ENCODE data around the gene RHBDL1. TPM values are rescaled to one million over a fixed set of nuclear protein-coding genes. Genes with fewer than 3 reads are reported as not detected.
A peak's percentile ranks its signal among the peaks of the same experiment; 100 is the strongest.

RHBDL1 gene
- total and polyA plus RNA-seq, 2 experiments from 2014 or later = 8.4 to 10.1 TPM

DNA sequence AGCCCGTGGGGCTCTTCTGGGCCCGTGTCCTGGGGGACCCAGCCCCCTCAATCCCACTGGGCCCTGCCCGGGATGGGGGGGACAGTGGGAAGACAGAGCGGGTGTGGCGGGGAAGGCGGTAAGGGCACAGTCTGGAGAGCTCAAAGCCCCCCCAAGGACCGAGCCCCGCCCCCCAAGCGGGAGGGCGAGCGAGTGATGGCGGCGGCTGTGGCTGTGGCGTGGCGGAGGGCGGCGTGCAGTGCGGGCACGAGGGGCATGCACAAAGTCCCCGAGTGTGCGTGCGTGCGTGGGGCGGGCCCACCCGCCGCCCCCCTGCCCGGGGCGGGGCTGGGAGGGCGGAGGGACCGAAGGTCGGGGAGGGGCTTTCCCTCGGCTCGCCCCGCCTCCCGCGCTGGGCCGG lies 18.3 kb downstream of the RHBDL1 start:
- H3K4me1 ChIP-seq (ENCODE audit: insufficient read depth) = no peaks in the 10 kb centered on the region; the same call in 1 of the 2 replicates
- H3K27me3 ChIP-seq (ENCODE audit: insufficient read depth) = peaks cover 68% of the 10 kb centered on the region
- Mint-ChIP-seq H3K4me1 (peaks cover 3% of the 10 kb centered on the region; the same call in 2 of the 3 replicates), H3K27ac (no peak overlapping the region), H3K36me3 (ENCODE audit: low read depth) (no peaks in the 10 kb centered on the region), H3K9me3 (no peaks in the 10 kb centered on the region; the same call in 1 of the 3 replicates), H3K4me3 (peak overlapping the region; percentile 62; the same call in 2 of the 3 replicates), H3K27me3 (ENCODE audit: insufficient read depth, low read depth, poor library complexity) (peaks cover 51% of the 10 kb centered on the region)
- H3K79me2 ChIP-seq (replicated peaks; ENCODE audit: insufficient read depth) = no peaks in the 10 kb centered on the region; the same call in 1 of the 2 replicates
- no peak for DNase-seq (ENCODE audit: low spot score)
- ATAC-seq = peak; percentile 1; the same call in 2 of the 3 replicates
- TF ChIP-seq EZH2 (IDR thresholded peaks at IDR 0.05; ENCODE audit: low read depth, unreplicated experiment) (peak; percentile 14), STAT1 (IDR thresholded peaks at IDR 0.05; ENCODE audit: unreplicated experiment) (no peak)
- peak overlapping the region; percentile 85 for H3K4me2 ChIP-seq
- H2AFZ ChIP-seq = no peak overlapping the region
- H3F3A ChIP-seq (replicated peaks; ENCODE audit: low read depth) = 0 out of 2 replicates have a peak, but pooled peaks cover 3% of the 10 kb centered on the region
- H4K20me1 ChIP-seq (replicated peaks; ENCODE audit: insufficient read depth) = no peaks in the 10 kb centered on the region; the same call in 1 of the 2 replicates
- no peak overlapping the region for H3K27ac ChIP-seq (ENCODE audit: low read depth)
- no peaks in the 10 kb centered on the region for H3K9me2 ChIP-seq (ENCODE audit: insufficient read depth)
- H3K4me3 ChIP-seq = peak overlapping the region; percentile 68
- no peaks in the 10 kb centered on the region for H3K36me3 ChIP-seq (ENCODE audit: insufficient read depth)

DNA sequence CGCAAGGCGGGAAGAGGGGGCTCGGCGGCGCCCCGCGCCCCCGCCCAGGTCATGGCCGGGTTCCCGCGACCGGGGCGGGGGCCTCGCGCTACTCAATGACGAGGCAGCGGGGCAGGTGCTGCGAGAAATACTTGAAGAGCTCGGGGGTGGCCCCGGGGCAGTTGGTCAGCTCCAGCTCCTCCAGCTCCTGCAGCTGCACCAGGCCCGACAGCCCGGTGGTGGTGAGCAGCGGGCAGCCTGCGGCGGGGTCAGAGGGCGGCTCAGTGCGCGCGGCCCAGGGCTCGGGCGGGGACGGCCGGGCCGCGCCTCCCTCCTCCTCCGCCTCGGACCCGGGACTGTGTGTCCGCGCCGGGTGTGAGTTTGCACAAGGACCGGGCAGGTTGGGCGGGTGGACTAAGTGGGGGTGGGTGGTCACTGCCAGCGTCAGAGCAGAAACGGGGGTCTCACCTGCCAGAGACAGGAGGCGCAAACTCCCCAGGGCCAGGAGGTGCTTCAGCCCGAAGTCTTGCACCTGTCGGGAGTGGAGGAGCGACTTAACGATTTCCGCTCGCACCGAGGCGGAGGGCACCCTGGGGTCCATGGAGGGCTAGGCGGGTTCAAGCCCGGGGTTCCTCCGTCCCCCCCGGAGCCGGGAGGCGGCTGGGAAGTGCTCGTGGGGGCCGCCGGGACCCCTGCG lies 18.9 kb downstream of the RHBDL1 start:
- peak overlapping the region; percentile 68 for H3K4me3 ChIP-seq
- ATAC-seq = peak; percentile 20
- H3K27ac ChIP-seq (ENCODE audit: low read depth) = no peak overlapping the region
- H3F3A ChIP-seq (replicated peaks; ENCODE audit: low read depth) = 0 out of 2 replicates have a peak, but pooled peaks cover 3% of the 10 kb centered on the region
- no peaks in the 10 kb centered on the region; the same call in 1 of the 2 replicates for H4K20me1 ChIP-seq (replicated peaks; ENCODE audit: insufficient read depth)
- Mint-ChIP-seq H3K4me1 (peaks cover 3% of the 10 kb centered on the region; the same call in 2 of the 3 replicates), H3K27ac (no peak overlapping the region), H3K4me3 (peak overlapping the region; percentile 75), H3K36me3 (ENCODE audit: low read depth) (no peaks in the 10 kb centered on the region), H3K9me3 (no peaks in the 10 kb centered on the region; the same call in 1 of the 3 replicates), H3K27me3 (ENCODE audit: insufficient read depth, low read depth, poor library complexity) (peaks cover 52% of the 10 kb centered on the region)
- no peaks in the 10 kb centered on the region for H3K36me3 ChIP-seq (ENCODE audit: insufficient read depth)
- H3K27me3 ChIP-seq (ENCODE audit: insufficient read depth) = peaks cover 74% of the 10 kb centered on the region
- H2AFZ ChIP-seq = no peak overlapping the region
- no peaks in the 10 kb centered on the region; the same call in 1 of the 2 replicates for H3K4me1 ChIP-seq (ENCODE audit: insufficient read depth)
- TF ChIP-seq CREB1 (CRISPR knock-in tag; IDR thresholded peaks at IDR 0.05; ENCODE audit: low read depth) (no peak), EZH2 (IDR thresholded peaks at IDR 0.05; ENCODE audit: low read depth, unreplicated experiment) (peak; percentile 44)
- H3K79me2 ChIP-seq (replicated peaks; ENCODE audit: insufficient read depth) = no peaks in the 10 kb centered on the region; the same call in 1 of the 2 replicates
- DNase-seq (ENCODE audit: low spot score) = peak; percentile 68
- H3K4me2 ChIP-seq = peak overlapping the region; percentile 85
- no peaks in the 10 kb centered on the region for H3K9me2 ChIP-seq (ENCODE audit: insufficient read depth)

DNA sequence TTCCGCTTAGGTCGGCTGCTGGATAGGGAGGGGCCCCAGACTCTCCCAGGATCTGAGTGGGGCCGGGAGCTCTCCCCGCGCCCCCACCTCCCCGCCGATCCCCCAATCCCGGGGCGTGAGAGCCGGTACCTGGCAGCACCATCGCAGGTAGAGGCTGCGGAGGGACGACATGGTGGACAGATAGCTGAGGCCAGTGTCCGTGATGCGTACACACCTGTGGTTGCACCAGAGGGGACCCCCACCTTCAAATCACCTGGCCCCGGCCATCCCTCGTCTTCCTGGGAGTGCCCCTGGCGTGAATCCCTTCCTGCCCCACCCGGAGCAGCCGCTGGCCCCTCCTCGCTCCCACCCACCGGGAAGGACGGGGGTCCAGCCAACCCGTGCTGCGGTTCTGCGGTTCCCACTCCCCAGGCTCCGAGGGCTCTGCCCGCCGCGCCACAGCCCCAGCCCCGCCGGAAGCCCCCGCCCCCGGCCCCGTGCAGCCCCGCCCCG lies 19.4 kb downstream of the RHBDL1 start:
- Histone ChIP-seq H3K27me3 (ENCODE audit: insufficient read depth) (peaks cover 80% of the 10 kb centered on the region), H3K27ac (ENCODE audit: low read depth) (no peak overlapping the region)
- H3K4me3 Mint-ChIP-seq = peak overlapping the region; percentile 52; the same call in 2 of the 3 replicates

More for the DNA sequence above, 19.4 kb downstream of the RHBDL1 start:
- ATAC-seq = peak; percentile 1; the same call in 2 of the 3 replicates
- no peak for DNase-seq (ENCODE audit: low spot score)
- Histone ChIP-seq H3K79me2 (replicated peaks; ENCODE audit: insufficient read depth) (no peaks in the 10 kb centered on the region), H3K4me1 (ENCODE audit: insufficient read depth) (no peaks in the 10 kb centered on the region; the same call in 1 of the 2 replicates), H3F3A (replicated peaks; ENCODE audit: low read depth) (0 out of 2 replicates have a peak, but pooled peaks cover 3% of the 10 kb centered on the region), H3K4me2 (peak overlapping the region; percentile 85), H3K9me2 (ENCODE audit: insufficient read depth) (no peaks in the 10 kb centered on the region), H2AFZ (no peak overlapping the region), H3K4me3 (peak overlapping the region; percentile 68), H3K36me3 (ENCODE audit: insufficient read depth) (no peaks in the 10 kb centered on the region), H4K20me1 (replicated peaks; ENCODE audit: insufficient read depth) (no peaks in the 10 kb centered on the region; the same call in 1 of the 2 replicates)
- Mint-ChIP-seq H3K9me3 (no peaks in the 10 kb centered on the region; the same call in 1 of the 3 replicates), H3K4me1 (peaks cover 3% of the 10 kb centered on the region; the same call in 2 of the 3 replicates), H3K27ac (no peak overlapping the region), H3K36me3 (ENCODE audit: low read depth) (no peaks in the 10 kb centered on the region), H3K27me3 (ENCODE audit: insufficient read depth, low read depth, poor library complexity) (peaks cover 57% of the 10 kb centered on the region)
- TF ChIP-seq ZNF331 (CRISPR knock-in tag; IDR thresholded peaks at IDR 0.05; ENCODE audit: low read depth) (no peak), EZH2 (IDR thresholded peaks at IDR 0.05; ENCODE audit: low read depth, unreplicated experiment) (no peak), ZNF114 (CRISPR knock-in tag; IDR thresholded peaks at IDR 0.05) (no peak), POLR2AphosphoS5 (IDR thresholded peaks at IDR 0.05; ENCODE audit: low read depth) (no peak), NANOG (IDR thresholded peaks at IDR 0.05; ENCODE audit: borderline replicate concordance) (no peak), CREB1 (CRISPR knock-in tag; IDR thresholded peaks at IDR 0.05; ENCODE audit: low read depth) (no peak), STAT1 (IDR thresholded peaks at IDR 0.05; ENCODE audit: unreplicated experiment) (no peak)
- TF ChIP-seq, protein P1, sequence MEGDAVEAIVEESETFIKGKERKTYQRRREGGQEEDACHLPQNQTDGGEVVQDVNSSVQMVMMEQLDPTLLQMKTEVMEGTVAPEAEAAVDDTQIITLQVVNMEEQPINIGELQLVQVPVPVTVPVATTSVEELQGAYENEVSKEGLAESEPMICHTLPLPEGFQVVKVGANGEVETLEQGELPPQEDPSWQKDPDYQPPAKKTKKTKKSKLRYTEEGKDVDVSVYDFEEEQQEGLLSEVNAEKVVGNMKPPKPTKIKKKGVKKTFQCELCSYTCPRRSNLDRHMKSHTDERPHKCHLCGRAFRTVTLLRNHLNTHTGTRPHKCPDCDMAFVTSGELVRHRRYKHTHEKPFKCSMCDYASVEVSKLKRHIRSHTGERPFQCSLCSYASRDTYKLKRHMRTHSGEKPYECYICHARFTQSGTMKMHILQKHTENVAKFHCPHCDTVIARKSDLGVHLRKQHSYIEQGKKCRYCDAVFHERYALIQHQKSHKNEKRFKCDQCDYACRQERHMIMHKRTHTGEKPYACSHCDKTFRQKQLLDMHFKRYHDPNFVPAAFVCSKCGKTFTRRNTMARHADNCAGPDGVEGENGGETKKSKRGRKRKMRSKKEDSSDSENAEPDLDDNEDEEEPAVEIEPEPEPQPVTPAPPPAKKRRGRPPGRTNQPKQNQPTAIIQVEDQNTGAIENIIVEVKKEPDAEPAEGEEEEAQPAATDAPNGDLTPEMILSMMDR (conservative IDR thresholded peaks at IDR 0.05; ENCODE audit: low read depth in 2 of 2) = no peak
- TF ChIP-seq, protein P2, sequence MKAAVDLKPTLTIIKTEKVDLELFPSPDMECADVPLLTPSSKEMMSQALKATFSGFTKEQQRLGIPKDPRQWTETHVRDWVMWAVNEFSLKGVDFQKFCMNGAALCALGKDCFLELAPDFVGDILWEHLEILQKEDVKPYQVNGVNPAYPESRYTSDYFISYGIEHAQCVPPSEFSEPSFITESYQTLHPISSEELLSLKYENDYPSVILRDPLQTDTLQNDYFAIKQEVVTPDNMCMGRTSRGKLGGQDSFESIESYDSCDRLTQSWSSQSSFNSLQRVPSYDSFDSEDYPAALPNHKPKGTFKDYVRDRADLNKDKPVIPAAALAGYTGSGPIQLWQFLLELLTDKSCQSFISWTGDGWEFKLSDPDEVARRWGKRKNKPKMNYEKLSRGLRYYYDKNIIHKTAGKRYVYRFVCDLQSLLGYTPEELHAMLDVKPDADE (IDR thresholded peaks at IDR 0.05) = no peak
